H1 (cell line): Measurements from ENCODE around the gene SLC5A2.
"Not testable (repeated sequence)": the region's sequence is repeated elsewhere in the genome, so short reads cannot be mapped to it uniquely, and the experiment has no call there.

Experiments
- HDAC6 ChIP-seq: IDR thresholded peaks from one replicate; pipeline ENCODE4 v1.7.1; 2012; ENCODE audit warnings: low read depth, mild to moderate bottlenecking, inconsistent platforms, low read length, moderate library complexity
- KDM1A ChIP-seq: fragments of 200-600, 300-600 bp; sonication (generic); IDR thresholded peaks from 2 replicates; pipeline ENCODE4 v1.7.1; 2016; ENCODE audit warnings: mild to moderate bottlenecking, low read length, borderline replicate concordance

DNA sequence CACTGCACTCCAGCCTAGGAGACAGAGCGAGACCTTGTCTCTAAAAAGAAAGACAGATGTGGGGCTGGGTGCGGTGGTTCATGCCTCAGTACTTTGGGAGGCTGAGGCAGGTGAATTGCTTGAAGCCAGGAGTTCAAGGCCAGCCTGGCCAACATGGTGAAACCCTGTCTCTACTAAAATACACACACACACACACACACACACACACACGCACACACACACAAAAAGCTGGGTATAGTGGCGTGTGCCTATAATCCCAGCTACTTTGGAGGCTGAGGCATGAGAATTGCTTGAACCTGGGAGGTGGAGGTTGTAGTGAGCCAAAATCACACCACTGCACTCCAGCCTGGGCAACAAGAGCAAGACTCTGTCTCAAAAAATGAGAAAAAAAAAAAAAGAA, 1.1 kb downstream of the SLC5A2 start:
- TF ChIP-seq KDM1A, HDAC6: not testable (repeated sequence)
